GM19240 (cell line): ENCODE data around the gene RANBP17.

ENCODE experiments used
- DNase-seq: peaks from one replicate; pipeline ENCODE4 v3.0.0; 2011; ENCODE audit warnings: low spot score; ENCODE audit not compliant: insufficient read length

RANBP17 gene

DNA sequence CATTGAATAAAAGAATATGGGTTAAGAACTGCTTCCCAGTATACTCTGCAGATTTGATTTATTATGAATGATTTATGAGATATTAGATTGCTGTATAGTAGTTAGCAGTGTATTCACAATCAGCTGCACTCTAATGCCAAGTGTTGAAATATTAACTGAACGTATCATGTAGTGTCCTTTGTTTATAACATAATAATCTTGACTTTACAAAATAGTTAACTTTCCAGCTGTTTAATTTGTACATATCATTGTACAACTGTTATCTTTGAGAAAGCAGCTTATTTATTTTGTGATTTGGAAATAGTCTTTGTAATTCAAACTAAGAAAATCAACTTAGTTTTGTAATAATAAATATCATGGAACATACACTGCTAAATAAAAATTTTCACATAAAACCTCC is 219.5 kb downstream of the RANBP17 start:
- DNase-seq, result no peak

DNA sequence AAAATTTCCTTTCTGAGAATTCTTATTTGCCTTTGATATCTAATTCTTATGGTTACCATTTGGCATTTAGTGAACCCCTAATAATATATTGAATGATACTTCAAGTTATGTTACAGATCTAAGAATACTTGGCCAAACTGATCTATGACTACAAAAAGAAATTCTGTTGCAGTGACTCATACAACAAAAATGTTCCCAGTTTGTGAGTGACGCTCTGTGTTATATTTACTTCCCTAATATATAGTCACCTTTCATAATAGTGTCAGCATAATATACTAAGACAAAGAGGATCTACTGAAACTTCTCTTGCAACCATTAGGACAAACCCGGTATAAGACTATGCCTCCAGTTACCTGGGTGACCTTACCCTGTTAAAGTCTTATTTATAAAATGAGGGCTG is 230.4 kb downstream of the RANBP17 start:
- no peak for DNase-seq

DNA sequence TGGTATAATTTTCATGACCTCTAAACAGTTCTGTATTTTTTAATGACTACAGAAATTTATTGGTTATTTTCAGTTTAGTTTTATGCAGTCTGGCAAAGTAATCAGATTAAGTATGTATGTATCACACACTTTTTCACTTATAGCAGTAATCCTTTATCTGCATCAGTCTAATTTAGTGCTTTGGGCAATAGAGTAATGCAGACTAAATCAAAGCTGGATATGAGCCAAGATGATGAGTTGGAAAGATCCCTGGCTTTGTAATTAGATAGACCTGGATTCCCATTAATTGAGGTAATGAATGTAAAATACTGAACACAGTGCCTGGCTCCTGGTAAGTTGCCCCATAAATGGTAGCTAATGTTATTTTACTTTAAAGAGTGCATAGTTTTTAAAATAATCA is 231.8 kb downstream of the RANBP17 start:
- no peak for DNase-seq

- no peak for DNase-seq
Measured at GRCh38 chr5:171094356-171094755, 232.5 kb downstream of the RANBP17 start.

DNA sequence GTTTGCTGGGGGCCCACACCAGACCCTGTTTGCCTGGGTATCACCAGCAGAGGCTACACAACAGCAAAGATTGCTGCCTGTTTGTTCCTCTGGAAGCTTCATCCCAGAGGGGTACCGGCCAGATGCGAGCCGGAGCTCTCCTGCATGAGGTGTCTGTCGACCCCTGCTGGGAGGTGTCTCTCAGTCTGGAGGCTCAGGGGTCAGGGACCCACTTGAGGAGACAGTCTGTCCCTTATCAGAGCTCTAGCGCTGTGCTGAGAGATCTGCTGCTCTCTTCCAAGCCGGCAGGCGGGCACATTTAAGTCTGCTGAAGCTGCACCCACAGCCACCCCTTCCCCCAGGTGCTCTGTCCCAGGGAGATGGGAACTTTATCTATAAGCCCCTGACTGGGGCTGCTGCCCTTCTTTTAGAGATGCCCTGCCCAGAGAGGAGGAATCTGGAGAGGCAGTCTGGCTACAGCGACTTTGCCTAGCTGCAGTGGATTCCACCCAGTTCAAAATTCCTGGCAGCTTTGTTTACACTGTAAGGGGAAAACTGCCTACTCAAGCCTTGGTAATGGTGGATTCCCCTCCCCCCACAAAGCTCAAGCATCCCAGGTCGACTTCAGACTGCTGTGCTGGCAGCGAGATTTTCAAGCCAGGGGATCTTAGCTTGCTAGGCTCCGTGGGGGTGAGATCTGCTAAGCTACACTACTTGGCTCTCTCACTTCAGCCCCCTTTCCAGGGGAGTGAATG is 241.2 kb downstream of the RANBP17 start:
- DNase-seq, result no peak

DNA sequence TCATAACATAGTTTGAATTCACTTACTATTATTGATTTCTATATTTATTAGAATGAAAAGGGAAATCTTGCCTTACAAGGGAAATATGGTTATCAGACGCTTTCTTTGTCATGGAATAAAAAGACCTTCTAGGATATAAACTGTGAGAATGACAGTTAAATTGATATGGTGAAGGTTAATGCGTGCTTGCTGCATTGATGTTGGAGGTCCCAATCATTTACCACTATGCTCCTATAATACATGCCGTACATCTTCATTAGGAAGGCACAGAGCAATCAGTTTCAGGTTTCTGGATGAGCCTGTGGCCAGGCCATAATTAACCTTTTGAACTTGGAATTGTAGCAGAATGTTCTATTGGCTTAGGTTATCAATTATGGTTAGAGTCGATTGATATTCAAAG is 245.9 kb downstream of the RANBP17 start:
- no peak for DNase-seq

DNA sequence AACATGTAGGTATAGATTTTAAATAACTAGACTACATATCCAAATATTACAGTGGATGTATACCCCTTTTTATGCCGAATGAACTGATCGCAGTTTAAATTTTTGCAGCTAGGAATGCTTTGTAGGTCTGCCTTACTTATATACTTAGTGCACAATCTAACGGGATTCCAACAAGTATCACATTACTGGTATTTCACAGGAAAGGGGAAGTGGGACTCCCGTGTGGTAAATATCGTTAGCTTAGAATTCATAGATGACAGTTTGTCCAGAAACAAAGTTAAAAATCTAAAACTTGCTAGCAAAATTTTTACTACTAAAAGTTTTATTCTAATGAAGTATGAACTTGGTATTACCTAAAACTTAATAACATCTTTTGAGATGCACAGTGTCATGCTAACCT is 253.7 kb downstream of the RANBP17 start:
- no peak for DNase-seq

- no peak for DNase-seq
Measured at GRCh38 chr5:171116719-171117118, 254.9 kb downstream of the RANBP17 start.

DNA sequence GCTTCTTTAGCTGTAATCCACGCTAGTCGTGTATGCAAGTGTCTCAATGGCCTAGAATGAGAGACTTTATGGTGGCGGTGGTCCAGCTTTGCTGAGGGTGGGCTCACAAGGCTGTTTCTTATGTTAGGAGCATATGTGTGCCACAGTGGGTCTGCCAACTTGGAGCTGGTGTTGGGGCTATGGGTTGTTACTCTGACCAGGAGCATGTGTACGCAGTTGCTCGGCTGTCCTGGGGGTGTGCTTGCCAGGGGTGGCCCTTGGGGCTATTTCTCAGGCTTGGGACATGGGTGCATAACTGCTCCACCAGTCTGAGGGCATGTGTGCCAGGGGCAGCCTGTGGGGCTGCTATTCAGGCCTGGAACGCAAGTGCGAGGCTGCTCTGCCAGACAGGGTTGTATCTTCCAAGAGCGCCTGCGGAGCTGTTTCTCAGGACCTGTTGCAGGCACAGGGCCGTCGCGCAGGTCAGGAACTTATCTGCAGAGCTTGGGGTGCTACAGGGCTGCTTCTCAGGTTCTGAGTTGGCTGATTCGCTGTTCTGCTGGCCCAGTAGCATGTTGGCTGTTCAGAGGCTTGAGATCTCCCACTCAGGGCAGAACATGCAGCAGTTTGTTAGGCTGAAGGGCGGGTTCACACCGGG is 259.3 kb downstream of the RANBP17 start:
- no peak for DNase-seq

- no peak for DNase-seq
Measured at GRCh38 chr5:171121638-171122037, 259.8 kb downstream of the RANBP17 start.

- DNase-seq, result no peak
Measured at GRCh38 chr5:171122372-171122771, 260.6 kb downstream of the RANBP17 start.

DNA sequence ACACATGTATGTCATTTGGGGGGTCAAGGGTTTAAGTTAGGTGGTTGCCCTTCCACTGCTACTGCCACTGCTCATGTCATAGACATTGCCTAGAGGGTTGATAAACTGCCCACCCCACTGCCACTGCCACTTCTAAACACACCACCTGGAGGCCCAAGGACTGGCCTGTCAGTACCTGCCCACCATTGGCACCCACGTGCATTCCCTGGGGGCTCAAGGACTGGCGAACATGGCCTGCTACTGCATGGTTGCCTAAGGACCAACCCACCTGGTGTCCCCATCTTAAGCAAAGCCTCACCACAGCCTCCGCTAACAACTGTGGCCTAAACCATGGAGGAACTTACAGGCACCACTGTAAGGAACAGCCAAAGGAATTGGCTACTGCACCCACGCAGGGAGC is 261.6 kb downstream of the RANBP17 start:
- DNase-seq, result no peak

GRCh38 chr5:171127314-171127713 is 265.5 kb downstream of the RANBP17 start:
- DNase-seq, result no peak

DNA sequence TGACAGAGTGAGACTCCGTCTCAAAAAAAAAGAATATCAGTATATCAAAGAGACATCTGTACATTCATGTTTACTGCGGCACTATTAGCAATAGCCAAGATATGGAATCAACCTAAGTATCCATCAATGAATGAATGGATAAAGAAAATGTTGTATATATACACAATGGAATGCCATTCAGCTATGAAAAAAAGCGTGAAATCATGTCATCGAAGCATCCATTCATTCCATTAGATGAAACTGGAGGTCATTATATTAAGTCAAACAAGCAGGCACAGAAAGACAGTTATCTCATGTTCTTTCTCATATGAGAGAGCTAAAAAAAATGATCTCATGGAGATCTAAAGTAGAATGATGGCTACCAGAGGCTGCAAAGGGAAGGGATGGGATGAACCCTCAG is 266.3 kb downstream of the RANBP17 start:
- no peak for DNase-seq

DNA sequence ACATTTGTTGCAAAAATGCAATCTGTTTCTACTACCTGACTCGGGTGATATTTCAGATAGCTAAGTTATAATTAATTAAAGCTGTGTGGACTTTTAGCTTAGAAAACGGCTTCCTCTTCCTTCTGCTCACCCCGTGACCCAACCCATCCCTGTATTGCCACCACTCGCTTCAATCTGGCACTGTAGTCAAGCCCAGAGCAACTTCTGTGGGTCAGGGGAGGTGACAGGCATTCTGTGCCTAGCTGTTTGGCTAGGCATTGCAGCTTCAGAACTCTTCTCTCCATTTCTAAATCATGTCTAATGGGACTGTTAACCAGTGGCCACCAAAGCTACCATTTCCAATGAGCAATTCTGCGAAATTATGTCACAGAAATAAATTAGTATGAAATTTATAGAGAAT is 267.5 kb downstream of the RANBP17 start:
- DNase-seq, result no peak

DNA sequence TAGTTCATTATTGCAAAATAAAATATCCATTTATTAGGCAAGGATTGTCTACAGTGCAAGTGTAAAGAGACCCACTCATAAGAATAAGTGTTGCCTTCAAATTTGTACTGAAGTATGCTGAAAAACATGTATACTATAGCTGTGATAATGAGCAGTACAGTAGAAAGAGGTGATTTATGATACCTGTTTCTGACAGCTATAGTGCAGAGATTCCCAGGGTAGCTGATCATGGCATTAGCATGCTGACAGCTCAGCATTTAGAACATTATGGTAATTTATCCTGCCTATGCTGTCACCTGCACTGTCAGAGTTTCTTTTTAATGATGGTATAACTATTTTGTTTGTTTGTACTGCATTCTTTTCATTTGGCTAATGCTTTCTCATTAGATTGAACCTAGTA is 269.7 kb downstream of the RANBP17 start:
- DNase-seq, result no peak

DNA sequence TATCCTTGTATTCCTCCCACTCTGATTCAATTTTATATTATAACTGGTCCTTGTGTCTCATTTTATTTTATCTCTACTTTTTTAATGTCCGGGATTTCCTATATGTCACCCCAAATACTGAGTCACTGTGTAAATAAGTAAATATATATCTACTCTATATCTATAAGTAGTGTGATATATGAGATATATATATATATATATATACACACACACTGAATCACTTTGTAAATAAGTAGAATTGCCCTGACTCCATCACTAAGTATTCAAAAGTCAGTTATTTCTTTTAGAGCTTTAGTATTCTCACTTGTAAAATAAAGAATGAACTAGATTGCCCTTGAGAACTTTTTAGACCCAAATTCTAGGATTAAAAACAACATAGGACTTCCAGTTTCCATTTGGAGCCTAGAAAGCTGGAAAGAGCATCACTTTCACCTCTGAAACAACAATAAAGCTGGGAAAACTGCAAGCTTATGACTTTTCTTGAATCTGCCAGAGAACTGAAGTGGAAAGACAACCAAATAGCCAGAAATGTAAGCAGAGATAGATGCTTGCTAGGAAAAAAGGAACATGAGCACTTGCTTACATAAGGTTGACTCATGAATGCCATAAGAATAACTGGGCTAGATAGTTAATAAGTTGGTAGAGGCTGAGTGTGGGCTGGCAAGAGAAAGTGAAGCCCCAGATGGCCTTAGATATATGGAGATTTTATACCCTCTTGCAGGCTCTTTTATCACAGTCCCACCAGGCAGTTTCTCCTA is 276.1 kb downstream of the RANBP17 start:
- DNase-seq, result no peak

DNA sequence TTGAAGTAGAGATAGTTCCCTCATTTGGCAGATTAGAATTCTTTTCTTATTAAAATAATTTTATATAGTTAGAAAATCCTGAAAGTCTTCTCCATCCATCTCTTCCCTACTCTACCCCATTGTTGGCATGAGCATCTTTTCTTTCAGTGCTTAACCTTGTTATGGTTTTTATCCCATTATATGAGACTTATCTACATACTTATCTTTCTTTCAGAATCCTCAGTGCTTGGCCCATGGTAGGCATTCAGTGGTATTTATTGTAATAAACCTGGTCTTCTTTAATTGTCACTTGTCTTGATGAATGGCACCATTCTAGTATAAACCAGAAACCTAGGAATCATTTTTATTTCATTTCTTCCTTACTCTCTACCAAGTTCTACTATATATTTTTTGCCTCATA is 277.4 kb downstream of the RANBP17 start:
- no peak for DNase-seq

DNA sequence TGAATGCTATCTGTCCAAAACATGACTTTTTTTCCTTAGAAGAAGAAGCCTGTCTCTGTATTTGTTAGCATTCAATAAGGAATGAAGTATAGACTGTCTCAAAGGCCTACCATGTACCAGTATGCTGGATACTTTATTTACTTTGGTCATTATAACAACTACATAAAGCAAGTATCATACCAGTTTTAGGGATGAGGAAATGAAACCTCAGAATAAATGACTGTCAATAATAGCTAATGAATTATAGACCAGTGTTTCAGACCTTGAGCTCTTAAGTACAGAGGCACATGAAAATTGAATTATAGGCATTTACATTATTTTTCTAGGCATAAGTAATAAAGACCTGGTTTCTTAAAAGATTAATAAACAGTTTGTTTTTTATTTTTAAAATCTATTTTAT is 280.8 kb downstream of the RANBP17 start:
- no peak for DNase-seq

- no peak for DNase-seq
Measured at GRCh38 chr5:171143171-171143570, 281.4 kb downstream of the RANBP17 start.

DNA sequence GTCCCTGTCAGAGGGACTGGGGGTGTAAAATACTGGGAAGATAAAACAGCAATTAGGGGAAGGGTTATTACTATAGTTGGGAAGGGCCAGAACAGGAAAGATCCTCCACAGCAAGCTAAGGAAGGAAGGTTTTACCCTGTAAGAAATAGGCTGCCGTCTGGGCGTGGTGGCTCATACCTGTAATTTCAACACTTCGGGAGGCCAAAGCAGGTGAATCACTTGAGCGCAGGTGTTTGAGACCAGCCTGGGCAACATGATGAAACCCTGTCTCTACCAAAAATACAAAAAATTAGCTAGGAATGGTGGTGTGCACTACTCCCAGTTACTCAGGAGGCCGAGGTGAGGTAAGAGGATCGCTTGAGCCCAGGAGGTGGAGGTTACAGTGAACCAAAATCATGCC is 282.1 kb downstream of the RANBP17 start:
- DNase-seq, result no peak

DNA sequence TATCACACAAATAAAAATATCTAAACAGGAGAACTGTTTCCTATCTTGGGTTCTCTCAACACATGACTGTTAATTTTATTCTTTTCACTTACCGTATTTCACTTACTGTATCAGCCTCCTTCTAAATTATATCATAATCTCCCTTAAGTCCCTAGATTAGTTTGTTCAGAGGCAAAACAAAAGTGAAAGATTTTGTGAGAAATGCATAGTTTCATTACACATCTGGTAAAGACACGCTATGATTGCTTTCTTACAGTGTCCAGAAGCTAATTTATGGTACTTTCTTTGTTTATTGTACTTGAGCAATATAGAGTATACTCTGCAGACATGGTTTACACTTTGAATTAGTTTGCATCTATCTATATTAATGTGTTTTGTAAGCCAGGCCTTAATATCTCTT is 287.5 kb downstream of the RANBP17 start:
- DNase-seq, result no peak

- no peak for DNase-seq
Measured at GRCh38 chr5:171149772-171150171, 288.0 kb downstream of the RANBP17 start.
